ENCODE data around the gene SQSTM1. TPM values are rescaled to one million over a fixed set of nuclear protein-coding genes. Genes with fewer than 3 reads are reported as not detected.

SQSTM1 gene
- total RNA-seq, 4 donors from 2014 or later = 105 to 236 (median 149) TPM

DNA sequence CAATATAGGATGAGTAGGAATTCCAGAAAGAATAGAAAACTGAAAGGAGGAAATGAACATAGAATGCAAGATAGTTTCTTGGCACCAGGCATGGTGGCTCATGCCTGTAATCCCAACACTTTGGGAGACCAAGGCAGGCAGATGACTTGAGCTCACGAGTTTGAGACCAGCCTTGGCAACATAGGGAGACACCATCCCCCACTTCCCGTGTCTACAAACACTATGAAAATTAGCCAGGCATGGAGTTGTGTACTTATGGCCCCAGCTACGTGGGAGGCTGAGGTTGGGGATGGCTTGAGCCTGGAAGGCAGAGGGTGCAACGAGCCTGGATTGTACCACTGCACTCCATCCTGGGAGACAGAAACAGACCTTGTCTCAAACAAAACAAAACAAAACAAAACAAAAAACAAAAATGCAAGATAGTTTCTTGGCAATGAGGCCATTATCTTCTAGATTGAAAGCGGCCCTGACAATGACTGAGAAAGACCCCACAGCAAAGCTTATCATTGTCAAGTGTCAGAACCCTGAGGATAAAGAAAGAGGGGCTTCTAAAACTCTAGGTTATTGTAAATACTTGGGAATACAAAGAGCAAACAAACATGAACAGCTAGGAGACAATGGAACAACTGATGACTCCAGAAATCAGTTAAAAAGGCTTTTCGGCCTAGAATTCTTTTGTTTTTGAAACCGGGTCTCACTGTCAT, 9.2 kb downstream of the SQSTM1 start:
- Histone ChIP-seq H3K27ac (no peak overlapping the region), H3K4me3 (no peak overlapping the region), H3K27me3 (no peaks in the 10 kb centered on the region), H3K36me3 (peaks cover 58 to 98% (median 70%) of the 10 kb centered on the region in 3 donors), H3K9me3 (no peaks in the 10 kb centered on the region), H3K4me1 (peaks cover 3 to 62% (median 16%) of the 10 kb centered on the region in 3 donors)
- DNase-seq = no peak
- WGBS, 2 donors = 73 to 84% methylated on average over 7 of the region's 7 CpGs
- intact Hi-C loops (cut with DNase I) = no loop called here
- no peak for TF ChIP-seq POLR2A (IDR thresholded peaks at IDR 0.05)

DNA sequence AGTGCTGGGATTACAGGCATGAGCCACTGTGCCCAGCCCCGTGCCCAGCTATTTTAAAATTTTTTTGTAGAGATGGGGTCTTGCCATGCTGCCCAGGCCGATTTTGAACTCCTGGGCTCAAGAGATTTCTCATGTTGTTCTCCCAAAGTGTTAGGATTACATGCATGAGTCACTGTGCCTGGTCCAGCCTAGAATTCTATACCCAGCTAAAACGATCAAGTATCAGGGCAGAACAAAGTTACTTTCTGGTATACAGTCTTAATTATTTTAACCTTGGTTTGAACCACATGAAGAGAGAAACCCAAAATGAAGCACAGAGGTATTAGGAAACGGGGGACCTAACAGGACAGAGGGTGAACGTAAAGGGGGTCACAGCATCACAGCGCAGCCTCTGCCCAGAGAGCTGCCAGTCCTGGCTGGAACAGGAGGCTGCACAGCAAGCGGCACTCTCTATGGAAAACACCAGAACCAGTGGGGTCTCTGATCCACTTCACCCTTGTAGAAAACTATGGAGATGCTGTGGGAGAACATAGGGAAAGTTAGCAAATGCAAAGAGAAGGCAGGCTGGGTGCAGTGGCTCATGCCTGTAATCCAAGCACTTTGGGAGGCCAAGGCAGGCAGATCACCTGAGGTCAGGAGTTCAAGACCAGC, 10.2 kb downstream of the SQSTM1 start:
- no peak for TF ChIP-seq POLR2A (IDR thresholded peaks at IDR 0.05)
- TF ChIP-seq, protein P1, sequence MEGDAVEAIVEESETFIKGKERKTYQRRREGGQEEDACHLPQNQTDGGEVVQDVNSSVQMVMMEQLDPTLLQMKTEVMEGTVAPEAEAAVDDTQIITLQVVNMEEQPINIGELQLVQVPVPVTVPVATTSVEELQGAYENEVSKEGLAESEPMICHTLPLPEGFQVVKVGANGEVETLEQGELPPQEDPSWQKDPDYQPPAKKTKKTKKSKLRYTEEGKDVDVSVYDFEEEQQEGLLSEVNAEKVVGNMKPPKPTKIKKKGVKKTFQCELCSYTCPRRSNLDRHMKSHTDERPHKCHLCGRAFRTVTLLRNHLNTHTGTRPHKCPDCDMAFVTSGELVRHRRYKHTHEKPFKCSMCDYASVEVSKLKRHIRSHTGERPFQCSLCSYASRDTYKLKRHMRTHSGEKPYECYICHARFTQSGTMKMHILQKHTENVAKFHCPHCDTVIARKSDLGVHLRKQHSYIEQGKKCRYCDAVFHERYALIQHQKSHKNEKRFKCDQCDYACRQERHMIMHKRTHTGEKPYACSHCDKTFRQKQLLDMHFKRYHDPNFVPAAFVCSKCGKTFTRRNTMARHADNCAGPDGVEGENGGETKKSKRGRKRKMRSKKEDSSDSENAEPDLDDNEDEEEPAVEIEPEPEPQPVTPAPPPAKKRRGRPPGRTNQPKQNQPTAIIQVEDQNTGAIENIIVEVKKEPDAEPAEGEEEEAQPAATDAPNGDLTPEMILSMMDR (IDR thresholded peaks at IDR 0.05) = no peak
- 94 to 98% methylated on average over 7 of the region's 7 CpGs for WGBS, 2 donors
- H3K27ac ChIP-seq = no peak overlapping the region
- H3K27me3 ChIP-seq = no peaks in the 10 kb centered on the region
- no peak overlapping the region for H3K4me3 ChIP-seq
- H3K9me3 ChIP-seq = no peaks in the 10 kb centered on the region
- peaks cover 3 to 52% (median 16%) of the 10 kb centered on the region in 3 donors for H3K4me1 ChIP-seq
- intact Hi-C loops (cut with DNase I) = no loop called here
- H3K36me3 ChIP-seq = peaks cover 48 to 98% (median 61%) of the 10 kb centered on the region in 3 donors
- DNase-seq = no peak

DNA sequence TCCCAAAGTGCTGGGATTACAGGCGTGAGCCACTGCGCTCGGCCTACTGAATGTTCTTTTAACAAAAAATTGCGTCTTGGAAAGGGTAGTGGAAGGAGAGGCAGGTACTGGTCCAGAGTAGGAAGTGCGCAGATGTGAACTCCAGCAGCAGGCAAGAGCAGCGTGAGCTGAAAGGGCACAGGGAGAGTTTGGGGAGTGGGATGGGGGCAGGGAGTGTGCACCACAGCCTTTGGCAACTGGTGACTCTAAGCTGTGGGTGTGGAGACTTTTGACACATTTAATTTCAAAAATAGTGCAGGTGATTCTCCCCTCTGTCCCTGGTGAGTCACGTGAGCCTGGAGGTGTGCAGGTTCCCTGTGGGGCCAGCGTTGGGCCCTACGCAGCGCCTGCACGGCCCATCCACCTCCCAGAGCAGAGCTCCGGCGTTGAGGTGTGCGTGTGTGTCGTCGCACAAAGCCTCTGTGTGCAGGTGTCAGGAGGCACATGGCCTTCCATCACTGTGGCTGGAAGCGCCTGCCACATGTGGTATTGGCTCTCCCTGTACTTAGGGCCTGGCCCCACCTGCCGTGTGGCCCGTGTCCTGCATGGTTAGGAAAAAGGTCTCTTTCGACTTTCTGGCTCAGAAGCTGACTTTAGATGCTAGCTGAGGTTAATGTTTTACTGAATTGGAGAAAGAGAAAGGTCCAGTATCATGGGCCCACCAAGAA, 11.5 kb downstream of the SQSTM1 start:
- DNase-seq = no peak
- no peak overlapping the region for H3K27ac ChIP-seq
- no peaks in the 10 kb centered on the region for H3K9me3 ChIP-seq
- H3K36me3 ChIP-seq = peaks cover 55 to 98% (median 59%) of the 10 kb centered on the region in 3 donors
- intact Hi-C loops (cut with DNase I) = no loop called here
- no peak overlapping the region for H3K4me3 ChIP-seq
- WGBS, 2 donors = 91 to 95% methylated on average over 11 of the region's 20 CpGs
- peaks cover 3 to 52% (median 14%) of the 10 kb centered on the region in 3 donors for H3K4me1 ChIP-seq
- TF ChIP-seq POLR2A (IDR thresholded peaks at IDR 0.05) = no peak
- TF ChIP-seq, protein P1 (IDR thresholded peaks at IDR 0.05) = no peak
- no peaks in the 10 kb centered on the region for H3K27me3 ChIP-seq

DNA sequence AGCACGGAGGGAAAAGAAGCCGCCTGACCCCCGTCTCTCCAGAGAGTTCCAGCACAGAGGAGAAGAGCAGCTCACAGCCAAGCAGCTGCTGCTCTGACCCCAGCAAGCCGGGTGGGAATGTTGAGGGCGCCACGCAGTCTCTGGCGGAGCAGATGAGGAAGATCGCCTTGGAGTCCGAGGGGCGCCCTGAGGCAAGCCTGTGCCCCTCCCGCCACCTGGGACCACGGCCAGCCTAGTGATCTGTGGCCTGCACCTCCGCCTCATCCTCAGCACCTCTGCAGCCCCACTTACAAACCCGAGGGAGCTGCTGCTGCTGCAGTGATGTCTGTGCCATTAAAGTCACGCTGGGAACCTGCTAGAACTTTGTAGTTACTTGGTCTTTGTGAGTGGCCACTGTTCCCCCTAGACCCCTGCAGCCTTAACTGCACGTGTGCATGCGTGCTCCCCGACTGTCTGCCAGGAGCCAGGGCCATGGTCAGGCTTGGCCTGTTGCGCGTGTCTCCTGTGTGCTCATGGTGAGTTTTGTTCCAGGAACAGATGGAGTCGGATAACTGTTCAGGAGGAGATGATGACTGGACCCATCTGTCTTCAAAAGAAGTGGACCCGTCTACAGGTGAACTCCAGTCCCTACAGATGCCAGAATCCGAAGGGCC, 12.5 kb downstream of the SQSTM1 start:
- TF ChIP-seq POLR2A (IDR thresholded peaks at IDR 0.05) = no peak
- TF ChIP-seq, protein P1 (IDR thresholded peaks at IDR 0.05) = no peak
- H3K9me3 ChIP-seq = no peaks in the 10 kb centered on the region
- H3K27me3 ChIP-seq = no peaks in the 10 kb centered on the region
- intact Hi-C loops (cut with DNase I) = no loop called here
- WGBS, 2 donors = 62 to 79% methylated on average over 4 to 18 of the region's 23 CpGs
- H3K4me3 ChIP-seq = no peak overlapping the region
- H3K36me3 ChIP-seq = peaks cover 63 to 98% (median 69%) of the 10 kb centered on the region in 3 donors
- peaks cover 0 to 45% (median 7%) of the 10 kb centered on the region in 3 donors for H3K4me1 ChIP-seq
- DNase-seq = no peak
- H3K27ac ChIP-seq = no peak overlapping the region

DNA sequence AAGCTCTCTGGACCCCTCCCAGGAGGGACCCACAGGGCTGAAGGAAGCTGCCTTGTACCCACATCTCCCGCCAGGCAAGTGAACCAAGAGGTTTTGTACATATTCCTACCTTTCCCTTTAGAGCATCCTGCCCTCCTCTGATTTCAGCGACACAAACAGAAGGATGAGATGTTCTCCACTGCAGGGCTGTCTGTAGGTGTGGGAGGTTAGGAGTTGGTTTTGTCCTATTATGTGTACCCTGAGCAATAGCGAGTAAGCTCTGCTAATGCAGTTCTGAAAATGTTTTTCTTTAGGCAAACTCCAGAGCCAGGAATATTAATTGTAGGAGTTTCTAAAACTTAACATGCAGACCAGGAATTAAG, 13.0 kb downstream of the SQSTM1 start:
- no peak for DNase-seq
- Histone ChIP-seq H3K36me3 (peaks cover 63 to 98% (median 67%) of the 10 kb centered on the region in 3 donors), H3K27me3 (no peaks in the 10 kb centered on the region), H3K9me3 (no peaks in the 10 kb centered on the region), H3K4me3 (no peak overlapping the region), H3K4me1 (peaks cover 0 to 40% (median 7%) of the 10 kb centered on the region in 3 donors), H3K27ac (no peak overlapping the region)
- WGBS, 2 donors = 96 to 100% methylated on average over 1 to 3 of the region's 3 CpGs
- intact Hi-C loops (cut with DNase I) = no loop called here
- no peak for TF ChIP-seq POLR2A (IDR thresholded peaks at IDR 0.05)
- TF ChIP-seq, protein P1 (IDR thresholded peaks at IDR 0.05) = no peak

All from esophagus squamous epithelium (tissue), 5 donors.